Activated CD8-positive, alpha-beta T cell treated with anti-CD3 and anti-CD28 coated beads, Interleukin-2, amount 10 ng/mL, durations not matched to agents 7 days and 5 days (primary cell): ENCODE data around the gene HBA1. TPM values are rescaled to one million over a fixed set of nuclear protein-coding genes. Genes with fewer than 3 reads are reported as not detected.

Experiments used
- ATAC-seq: fragments of 150-1000 bp; cut with Tn5 transposase; one replicate; pipeline ENCODE4 v1.10.0; 2021; ENCODE audit warnings: moderate library complexity
- CTCF ChIA-PET: fragments of 350-600 bp; sonication (Branson Sonifier 250); formaldehyde crosslinking; loops from one replicate; lab custom pipeline; 2021; ENCODE audit warnings: antibody characterized with exemption; lab: Charles Lee
- POLR2A ChIA-PET: fragments of 350-600 bp; sonication (Branson Sonifier 250); formaldehyde crosslinking; loops from one replicate; lab custom pipeline; 2021; ENCODE audit warnings: antibody characterized with exemption; lab: Charles Lee
- DNase-seq: peaks from one replicate; pipeline ENCODE4 v3.0.0-alpha.2; 2020
- H3K27ac Mint-ChIP-seq: one replicate; pipeline ENCODE4 v1.8.0; 2021; ENCODE audit warnings: mild to moderate bottlenecking, mixed read lengths
- H3K27me3 Mint-ChIP-seq: one replicate; pipeline ENCODE4 v1.8.0; 2021; ENCODE audit warnings: low read depth, mixed read lengths
- H3K36me3 Mint-ChIP-seq: one replicate; pipeline ENCODE4 v1.8.0; 2021; ENCODE audit warnings: low read depth, mixed read lengths
- H3K4me1 Mint-ChIP-seq: one replicate; pipeline ENCODE4 v1.8.0; 2021; ENCODE audit warnings: low read depth, mixed read lengths
- H3K4me3 Mint-ChIP-seq: one replicate; pipeline ENCODE4 v1.8.0; 2021; ENCODE audit warnings: mild to moderate bottlenecking, mixed read lengths
- H3K9me3 Mint-ChIP-seq: one replicate; pipeline ENCODE4 v1.8.0; 2022; ENCODE audit warnings: mixed read lengths; ENCODE audit not compliant: insufficient read depth
- total RNA-seq, 2 experiments: library from RNA; stranded (reverse); gene quantifications; one replicate each; pipeline ENCODE4 v1.2.3, GENCODE V29; 2021

Gene HBA1
- total RNA-seq, 2 experiments from 2014 or later: not detected

DNA sequence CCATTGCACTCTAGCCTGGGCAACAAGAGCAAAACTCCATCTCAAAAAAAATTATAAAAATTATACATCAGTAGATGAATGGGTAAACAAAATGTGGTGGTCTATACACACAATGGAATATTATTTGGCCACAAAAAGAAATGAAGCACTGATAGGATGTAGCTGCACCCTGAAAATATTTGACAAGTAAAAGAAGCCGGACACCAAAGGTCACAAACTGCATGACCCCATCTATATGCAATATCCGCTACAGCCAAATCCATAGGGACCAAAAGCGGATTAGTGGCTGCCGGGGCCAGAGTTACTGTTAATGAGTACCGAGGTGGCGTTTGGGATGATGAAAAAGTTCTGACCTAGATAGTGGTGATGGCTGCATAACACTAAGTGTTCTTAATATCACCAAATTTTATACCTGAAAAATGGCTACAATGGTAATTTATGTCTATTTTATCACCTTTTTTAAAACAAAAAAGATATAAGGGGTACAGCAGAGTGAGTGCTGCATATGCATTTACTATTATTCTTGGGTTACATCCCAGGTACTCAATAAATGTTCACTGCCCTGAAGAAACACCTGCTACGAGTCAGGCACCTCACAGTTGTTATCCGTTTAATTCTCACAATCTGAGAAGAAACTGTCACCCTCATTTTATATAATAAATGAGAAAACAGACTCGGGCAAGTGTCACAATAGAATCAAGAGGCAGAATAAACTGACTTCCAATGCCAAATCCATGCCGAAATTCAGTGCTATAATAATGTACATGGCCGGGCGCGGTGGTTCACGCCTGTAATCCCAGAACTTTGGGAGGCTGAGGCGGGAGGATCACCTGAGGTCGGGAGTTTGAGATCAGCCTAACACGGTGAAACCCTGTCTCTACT lies 3.0 kb downstream of the HBA1 start:
- H3K4me3 Mint-ChIP-seq: no peak overlapping the region
- ChIA-PET POLR2A (interaction anchor here (1.1 kb wide), 1 partner anchor 49 kb away, joined by 3 read pairs; no protein-coding TSS in a partner anchor), CTCF (interaction anchor here (0.7 to 3.1 kb wide), 2 partner anchors 11 to 62 kb away, joined by 3 to 17 read pairs; no protein-coding TSS in a partner anchor)
- no peaks in the 10 kb centered on the region for H3K36me3 Mint-ChIP-seq
- H3K9me3 Mint-ChIP-seq: no peaks in the 10 kb centered on the region
- H3K27me3 Mint-ChIP-seq: peaks cover 37% of the 10 kb centered on the region
- ATAC-seq: no peak
- peaks cover 23% of the 10 kb centered on the region for H3K4me1 Mint-ChIP-seq
- DNase-seq: no peak
- no peak overlapping the region for H3K27ac Mint-ChIP-seq

DNA sequence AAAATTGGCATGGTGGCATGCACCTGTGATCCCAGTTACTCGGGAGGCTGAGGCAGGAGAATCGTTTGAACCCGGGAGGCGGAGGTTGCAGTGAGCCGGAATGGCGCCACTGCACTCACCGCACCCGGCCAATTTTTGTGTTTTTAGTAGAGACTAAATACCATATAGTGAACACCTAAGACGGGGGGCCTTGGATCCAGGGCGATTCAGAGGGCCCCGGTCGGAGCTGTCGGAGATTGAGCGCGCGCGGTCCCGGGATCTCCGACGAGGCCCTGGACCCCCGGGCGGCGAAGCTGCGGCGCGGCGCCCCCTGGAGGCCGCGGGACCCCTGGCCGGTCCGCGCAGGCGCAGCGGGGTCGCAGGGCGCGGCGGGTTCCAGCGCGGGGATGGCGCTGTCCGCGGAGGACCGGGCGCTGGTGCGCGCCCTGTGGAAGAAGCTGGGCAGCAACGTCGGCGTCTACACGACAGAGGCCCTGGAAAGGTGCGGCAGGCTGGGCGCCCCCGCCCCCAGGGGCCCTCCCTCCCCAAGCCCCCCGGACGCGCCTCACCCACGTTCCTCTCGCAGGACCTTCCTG lies 3.7 kb downstream of the HBA1 start, which contains the start of gene HBQ1:
Gene HBQ1 (plus strand): TSS at position 359 of the 575 bp plus-strand sequence. CDS start 28 bp downstream, at position 387.
- Mint-ChIP-seq H3K27ac (no peak within 1 kb of the TSS), H3K27me3 (peaks cover 30% of the 10 kb centered on the region), H3K4me3 (no peak within 1 kb of the TSS), H3K36me3 (no peaks in the 10 kb centered on the region), H3K9me3 (no peaks in the 10 kb centered on the region), H3K4me1 (peaks cover 16% of the 10 kb centered on the region)
- ATAC-seq (no peak), DNase-seq (peak; percentile 38)
- CTCF ChIA-PET: interaction anchor here (0.6 to 3.1 kb wide), 6 partner anchors 12 to 114 kb away, joined by 3 to 17 read pairs (median 7); partner anchors contain the start of gene RHBDF1
- POLR2A ChIA-PET: interaction anchor here (0.7 to 1.1 kb wide), 2 partner anchors 12 to 48 kb away, joined by 3 read pairs; no protein-coding TSS in a partner anchor

DNA sequence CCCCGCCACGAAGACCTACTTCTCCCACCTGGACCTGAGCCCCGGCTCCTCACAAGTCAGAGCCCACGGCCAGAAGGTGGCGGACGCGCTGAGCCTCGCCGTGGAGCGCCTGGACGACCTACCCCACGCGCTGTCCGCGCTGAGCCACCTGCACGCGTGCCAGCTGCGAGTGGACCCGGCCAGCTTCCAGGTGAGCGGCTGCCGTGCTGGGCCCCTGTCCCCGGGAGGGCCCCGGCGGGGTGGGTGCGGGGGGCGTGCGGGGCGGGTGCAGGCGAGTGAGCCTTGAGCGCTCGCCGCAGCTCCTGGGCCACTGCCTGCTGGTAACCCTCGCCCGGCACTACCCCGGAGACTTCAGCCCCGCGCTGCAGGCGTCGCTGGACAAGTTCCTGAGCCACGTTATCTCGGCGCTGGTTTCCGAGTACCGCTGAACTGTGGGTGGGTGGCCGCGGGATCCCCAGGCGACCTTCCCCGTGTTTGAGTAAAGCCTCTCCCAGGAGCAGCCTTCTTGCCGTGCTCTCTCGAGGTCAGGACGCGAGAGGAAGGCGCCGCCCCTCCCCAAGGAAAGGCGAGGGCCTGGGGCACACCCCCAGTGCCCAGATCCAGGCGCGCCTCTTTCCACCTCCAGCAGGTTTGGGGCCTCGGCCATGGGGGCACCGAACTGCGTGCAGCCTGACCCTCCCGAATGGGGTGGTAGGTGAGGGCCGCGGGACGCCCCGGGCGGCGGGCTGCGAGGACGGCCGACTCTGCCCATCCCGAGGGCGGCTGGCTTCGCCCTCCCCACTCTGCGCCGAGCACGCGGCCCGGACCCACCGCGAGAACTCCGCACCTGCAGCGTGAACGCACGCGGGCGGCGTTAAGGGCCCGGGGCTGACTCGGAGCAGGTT lies 4.4 kb downstream of the HBA1 start:
- ATAC-seq: peak; percentile 78
- H3K4me3 Mint-ChIP-seq: no peak overlapping the region

DNA sequence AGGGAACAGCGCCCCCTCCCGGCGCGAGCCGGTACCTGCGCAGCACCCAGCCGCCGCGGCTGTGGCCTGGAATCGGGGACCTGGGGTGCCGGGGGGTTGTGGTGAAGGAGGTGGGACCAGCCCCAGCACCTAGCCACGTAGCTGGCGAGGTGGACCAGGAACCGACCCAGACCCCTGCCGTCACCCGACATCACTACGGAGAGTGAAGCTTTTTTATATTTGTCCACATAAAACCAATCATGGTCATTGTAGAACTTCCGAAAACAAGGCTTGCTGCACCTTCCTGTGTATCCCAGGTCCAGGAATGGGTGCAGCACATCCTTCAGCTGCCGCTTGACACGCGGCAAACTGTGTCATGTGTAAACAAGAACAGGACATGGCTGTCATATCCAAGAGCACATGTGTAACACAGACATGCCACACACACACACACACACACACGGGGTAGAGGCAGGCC lies 5.1 kb downstream of the HBA1 start:
- ChIA-PET CTCF (interaction anchor here (0.5 to 3.1 kb wide), 12 partner anchors 9 to 143 kb away, joined by 3 to 17 read pairs (median 3); no protein-coding TSS in a partner anchor), POLR2A (interaction anchor here (0.9 kb wide), 1 partner anchor 75 kb away, joined by 3 read pairs; no protein-coding TSS in a partner anchor)
- Mint-ChIP-seq H3K9me3 (no peaks in the 10 kb centered on the region), H3K4me3 (no peak overlapping the region), H3K27ac (no peak overlapping the region), H3K36me3 (peaks cover 3% of the 10 kb centered on the region), H3K4me1 (peaks cover 12% of the 10 kb centered on the region), H3K27me3 (peaks cover 24% of the 10 kb centered on the region)
- DNase-seq: no peak
- ATAC-seq: no peak

More for the DNA sequence above, 4.4 kb downstream of the HBA1 start:
- peaks cover 3% of the 10 kb centered on the region for H3K36me3 Mint-ChIP-seq
- H3K4me1 Mint-ChIP-seq: peaks cover 12% of the 10 kb centered on the region
- H3K27me3 Mint-ChIP-seq: peaks cover 24% of the 10 kb centered on the region
- H3K9me3 Mint-ChIP-seq: no peaks in the 10 kb centered on the region
- ChIA-PET POLR2A (interaction anchor here (0.7 to 1.1 kb wide), 2 partner anchors 13 to 47 kb away, joined by 3 read pairs; no protein-coding TSS in a partner anchor), CTCF (interaction anchor here (0.5 to 3.1 kb wide), 11 partner anchors 10 to 115 kb away, joined by 3 to 17 read pairs (median 3); partner anchors contain the start of gene RHBDF1)
- H3K27ac Mint-ChIP-seq: no peak overlapping the region
- DNase-seq: peak; percentile 88

DNA sequence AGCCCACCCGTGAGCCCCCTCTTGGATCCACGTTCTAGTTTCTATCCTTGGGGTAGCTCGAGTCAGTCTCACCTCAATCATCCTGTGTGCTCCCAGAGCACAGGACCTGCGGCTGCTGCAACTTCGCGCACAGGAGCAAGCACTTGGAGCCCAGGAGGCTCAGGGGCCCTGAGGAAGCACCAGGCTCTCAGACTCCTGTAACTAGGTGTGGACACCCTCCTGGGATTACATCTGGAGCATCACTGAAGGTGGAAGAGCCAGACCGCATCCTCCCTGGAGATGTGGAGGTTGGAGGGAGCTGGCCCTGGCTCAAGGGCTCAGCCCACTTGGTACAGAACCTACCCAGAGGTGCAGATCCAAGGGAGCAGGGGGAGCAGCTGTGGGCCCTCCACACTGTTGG lies 6.5 kb downstream of the HBA1 start:
- H3K27me3 Mint-ChIP-seq: peaks cover 16% of the 10 kb centered on the region
- peaks cover 6% of the 10 kb centered on the region for H3K4me1 Mint-ChIP-seq
- no peaks in the 10 kb centered on the region for H3K9me3 Mint-ChIP-seq
- peaks cover 9% of the 10 kb centered on the region for H3K36me3 Mint-ChIP-seq
- no peak overlapping the region for H3K4me3 Mint-ChIP-seq
- no peak for ATAC-seq
- POLR2A ChIA-PET: no interaction called here
- no peak overlapping the region for H3K27ac Mint-ChIP-seq
- no peak for DNase-seq
- CTCF ChIA-PET: interaction anchor here (1.4 kb wide), 1 partner anchor 114 kb away, joined by 4 read pairs; no protein-coding TSS in a partner anchor

DNA sequence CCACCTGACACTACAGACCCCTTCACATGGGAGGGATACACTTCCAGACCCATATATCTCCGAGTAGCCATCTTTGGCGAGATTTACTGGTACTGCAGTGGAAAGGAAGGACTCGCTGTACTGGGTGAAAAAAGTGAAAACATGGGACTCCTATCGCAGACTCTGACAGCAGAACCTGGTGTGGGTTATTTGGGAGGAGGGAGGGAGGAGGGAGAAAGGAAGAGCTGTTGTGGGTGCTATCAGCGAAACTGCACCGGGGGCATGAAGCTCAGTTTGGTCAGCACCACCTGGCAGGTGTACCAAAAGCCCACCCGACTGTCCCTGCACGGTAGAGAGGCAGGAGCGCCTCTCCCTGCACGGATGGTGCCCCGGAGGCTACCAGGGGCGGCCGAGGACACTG lies 8.7 kb downstream of the HBA1 start:
- no peak for DNase-seq
- peaks cover 8% of the 10 kb centered on the region for H3K4me1 Mint-ChIP-seq
- no peaks in the 10 kb centered on the region for H3K9me3 Mint-ChIP-seq
- H3K27me3 Mint-ChIP-seq: no peaks in the 10 kb centered on the region
- no peak for ATAC-seq
- H3K27ac Mint-ChIP-seq: no peak overlapping the region
- H3K4me3 Mint-ChIP-seq: no peak overlapping the region
- H3K36me3 Mint-ChIP-seq: peaks cover 25% of the 10 kb centered on the region
- POLR2A ChIA-PET: no interaction called here
- CTCF ChIA-PET: no interaction called here

DNA sequence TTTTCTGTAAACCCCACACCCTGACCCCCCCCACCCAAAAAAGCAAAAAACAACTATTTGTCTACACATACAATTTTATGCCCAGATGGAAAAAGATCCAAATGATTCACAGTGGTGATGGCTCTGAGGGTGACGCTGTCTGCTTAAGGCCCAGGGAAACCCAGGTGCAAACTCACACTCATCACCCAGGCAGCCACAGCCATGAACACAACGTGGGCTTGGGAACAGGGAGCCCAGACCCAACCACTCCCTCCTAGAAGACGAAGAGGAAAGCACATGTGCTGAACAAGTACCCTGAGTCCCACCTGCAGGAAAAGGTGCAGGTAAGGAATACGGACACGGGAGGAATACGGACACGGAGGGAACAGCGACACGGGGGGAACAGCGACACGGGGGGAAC lies 9.2 kb downstream of the HBA1 start:
- H3K27me3 Mint-ChIP-seq: no peaks in the 10 kb centered on the region
- H3K27ac Mint-ChIP-seq: no peak overlapping the region
- no peaks in the 10 kb centered on the region for H3K9me3 Mint-ChIP-seq
- POLR2A ChIA-PET: no interaction called here
- ATAC-seq (no peak), DNase-seq (no peak)
- CTCF ChIA-PET: no interaction called here
- H3K4me1 Mint-ChIP-seq: peaks cover 8% of the 10 kb centered on the region
- peaks cover 27% of the 10 kb centered on the region for H3K36me3 Mint-ChIP-seq
- H3K4me3 Mint-ChIP-seq: no peak overlapping the region

DNA sequence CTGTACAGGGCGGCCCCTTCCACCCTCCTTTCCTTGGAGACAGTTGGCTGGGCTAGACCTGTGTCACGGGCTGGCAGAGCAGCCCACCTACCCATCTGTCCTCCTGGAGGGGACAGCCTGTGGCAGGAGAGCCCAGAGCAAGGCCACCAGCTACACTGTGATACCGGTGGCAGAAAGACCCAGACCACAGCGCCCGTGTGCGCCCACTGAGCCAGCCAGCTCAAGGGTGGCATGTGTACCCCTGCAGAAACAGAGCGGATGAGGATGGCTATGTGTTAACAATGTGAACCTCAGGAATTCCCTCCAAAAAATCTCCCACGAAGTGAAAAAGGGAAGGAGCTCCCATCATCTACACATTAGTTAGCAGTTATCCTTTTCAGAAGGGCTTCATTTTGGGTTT lies 10.8 kb downstream of the HBA1 start:
- H3K9me3 Mint-ChIP-seq: no peaks in the 10 kb centered on the region
- peaks cover 38% of the 10 kb centered on the region for H3K36me3 Mint-ChIP-seq
- CTCF ChIA-PET: interaction anchor here (1.3 to 3.0 kb wide), 3 partner anchors 81 to 131 kb away, joined by 3 to 13 read pairs (median 6); no protein-coding TSS in a partner anchor
- no peak overlapping the region for H3K27ac Mint-ChIP-seq
- no peak for ATAC-seq
- H3K4me1 Mint-ChIP-seq: peaks cover 6% of the 10 kb centered on the region
- POLR2A ChIA-PET: no interaction called here
- H3K27me3 Mint-ChIP-seq: no peaks in the 10 kb centered on the region
- DNase-seq: no peak
- no peak overlapping the region for H3K4me3 Mint-ChIP-seq

DNA sequence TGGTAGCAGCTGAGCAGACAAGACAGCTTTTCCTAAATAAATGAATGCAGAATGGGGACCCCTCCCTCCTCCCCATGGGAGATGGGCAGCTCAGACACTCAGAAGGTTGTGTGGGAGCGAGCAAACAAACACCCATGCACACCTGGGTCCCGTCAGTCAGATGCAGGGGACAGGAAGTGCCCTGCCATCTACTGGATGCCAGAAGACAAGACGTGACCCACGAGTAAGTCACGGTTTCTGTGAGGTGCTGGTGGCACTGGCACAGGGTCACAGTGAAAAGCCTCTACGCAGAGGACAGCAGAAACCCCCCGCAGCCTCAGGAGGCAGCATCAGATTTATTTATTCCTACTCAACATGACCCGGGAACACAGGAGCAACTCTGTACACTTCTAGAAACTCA lies 12.2 kb downstream of the HBA1 start:
- POLR2A ChIA-PET: interaction anchor here (0.7 kb wide), 1 partner anchor 78 kb away, joined by 3 read pairs; no protein-coding TSS in a partner anchor
- ATAC-seq (peak; percentile 76), DNase-seq (peak; percentile 52)
- Mint-ChIP-seq H3K27ac (peak overlapping the region; percentile 39), H3K4me3 (no peak overlapping the region), H3K9me3 (no peaks in the 10 kb centered on the region), H3K4me1 (peaks cover 6% of the 10 kb centered on the region), H3K36me3 (peaks cover 41% of the 10 kb centered on the region), H3K27me3 (no peaks in the 10 kb centered on the region)
- CTCF ChIA-PET: interaction anchor here (1.3 to 3.0 kb wide), 5 partner anchors 80 to 174 kb away, joined by 3 to 13 read pairs (median 5); no protein-coding TSS in a partner anchor

DNA sequence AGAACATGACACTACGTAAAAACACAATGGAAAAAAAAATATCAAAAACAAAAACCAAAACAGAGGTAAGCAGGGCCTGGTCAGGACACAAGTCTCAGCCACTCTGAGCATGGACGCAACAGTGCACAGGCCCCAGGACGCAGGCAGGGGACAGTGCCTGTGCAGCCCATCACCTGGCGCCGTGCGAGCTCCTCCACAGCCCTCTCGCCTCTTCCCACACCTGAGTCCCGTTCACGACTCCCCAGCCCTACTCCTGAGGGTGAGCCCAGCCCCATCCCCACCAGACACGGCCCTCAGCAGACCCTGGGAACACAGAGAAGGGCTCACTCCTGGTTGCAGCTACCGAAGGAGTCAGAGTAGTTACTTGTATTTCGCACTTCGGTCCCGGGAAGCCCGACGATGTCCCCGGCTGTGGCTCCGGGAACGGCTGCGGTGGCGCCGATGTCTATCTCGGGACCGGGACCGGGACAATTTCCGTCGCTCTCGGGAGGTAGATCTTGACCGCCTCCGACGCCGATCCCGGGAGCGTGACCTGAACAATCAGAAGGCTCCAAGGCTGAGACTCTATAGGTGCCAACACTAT lies 13.2 kb downstream of the HBA1 start:
- no peak for ATAC-seq
- Mint-ChIP-seq H3K36me3 (peaks cover 46% of the 10 kb centered on the region), H3K27ac (no peak overlapping the region), H3K27me3 (no peaks in the 10 kb centered on the region), H3K9me3 (no peaks in the 10 kb centered on the region), H3K4me3 (no peak overlapping the region), H3K4me1 (peaks cover 6% of the 10 kb centered on the region)
- CTCF ChIA-PET: interaction anchor here (0.6 to 3.0 kb wide), 3 partner anchors 28 to 124 kb away, joined by 3 to 13 read pairs (median 6); no protein-coding TSS in a partner anchor
- POLR2A ChIA-PET: no interaction called here
- no peak for DNase-seq
